G401.6 (cell line): Measurements from ENCODE around the gene NUDT1.

Experiments
- FAIRE-seq: peaks from 2 replicates; lab custom pipeline; 2012; peaks lifted over from hg19 to GRCh38; lab: Jason Lieb, UNC

NUDT1 gene

DNA sequence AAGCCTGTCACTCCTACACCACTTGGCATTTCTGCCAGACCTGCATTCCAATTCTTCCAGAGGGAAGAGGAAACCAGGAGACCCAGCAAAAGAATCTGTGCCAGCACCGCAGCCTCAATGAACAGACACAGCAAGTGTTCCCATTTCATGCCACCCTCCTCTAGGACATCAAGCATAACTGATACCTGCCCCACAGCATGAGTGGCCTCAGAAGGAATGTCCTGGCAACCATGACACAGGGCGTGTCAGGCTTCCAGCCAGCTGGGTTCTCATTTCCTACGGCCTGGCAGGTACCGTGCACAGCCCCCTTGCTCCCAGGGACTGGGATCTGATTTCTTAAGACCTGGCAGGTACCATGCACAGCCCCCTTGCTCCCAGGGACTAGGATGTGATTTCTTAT lies 17.1 kb upstream of the NUDT1 start:
- FAIRE-seq, result no peak

DNA sequence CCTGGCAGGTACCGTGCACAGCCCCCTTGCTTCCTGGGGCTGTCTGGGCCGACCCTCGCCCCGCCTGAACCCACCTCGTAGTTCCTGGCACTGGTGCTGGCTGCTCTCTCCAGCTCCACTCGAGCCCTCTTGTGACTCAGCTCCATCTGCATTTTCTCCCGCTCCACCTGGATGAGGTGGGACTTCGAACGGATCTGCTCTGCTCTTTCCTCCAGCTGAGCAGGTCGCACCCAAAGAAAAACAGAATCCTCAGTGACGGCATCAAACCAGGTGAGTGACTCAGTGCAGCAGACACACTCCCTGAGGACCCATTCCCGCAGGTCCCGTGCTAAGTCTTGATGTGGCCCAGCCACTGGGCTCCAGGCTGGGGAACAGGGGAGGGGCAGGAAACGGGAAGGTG lies 16.7 kb upstream of the NUDT1 start:
- FAIRE-seq, result no peak

DNA sequence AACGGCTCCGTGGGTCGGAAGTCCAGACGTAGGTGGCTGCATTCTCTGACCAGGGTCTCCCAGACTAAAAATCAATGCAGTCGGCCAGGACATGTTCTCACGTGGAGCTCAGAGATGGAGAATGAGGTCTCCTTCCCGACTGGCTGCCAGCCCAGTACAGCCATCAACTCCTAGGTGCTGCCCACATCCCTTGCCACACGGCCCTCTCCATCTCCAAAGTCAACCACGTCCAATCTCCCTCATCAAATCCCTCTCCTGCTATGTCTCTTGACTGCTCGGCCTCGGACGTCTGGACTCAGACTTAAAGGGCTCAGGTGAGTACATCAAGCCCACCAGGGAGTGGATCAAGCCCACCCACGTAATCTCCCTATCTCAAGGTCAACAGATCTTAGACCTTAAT lies 16.2 kb upstream of the NUDT1 start:
- no peak for FAIRE-seq

DNA sequence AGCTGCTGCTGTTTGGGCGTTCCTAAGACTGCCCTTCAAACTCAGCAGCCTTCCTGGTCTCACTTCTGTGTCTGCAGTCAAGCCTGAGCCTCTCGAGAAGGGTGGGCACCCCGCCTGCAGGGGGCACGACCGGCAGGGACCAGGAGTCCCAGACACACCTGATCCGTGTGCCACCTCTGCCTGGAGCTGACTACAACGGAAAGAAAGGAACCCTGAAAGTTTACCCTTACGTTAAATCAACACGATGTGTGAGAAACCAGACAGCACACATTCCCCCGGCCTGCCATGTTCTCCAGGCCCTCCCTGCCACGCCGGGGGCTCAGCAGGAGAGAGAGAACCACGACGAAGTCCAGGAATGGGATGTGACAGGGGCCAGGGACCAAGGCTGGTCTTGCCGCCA lies 14.3 kb upstream of the NUDT1 start:
- no peak for FAIRE-seq

DNA sequence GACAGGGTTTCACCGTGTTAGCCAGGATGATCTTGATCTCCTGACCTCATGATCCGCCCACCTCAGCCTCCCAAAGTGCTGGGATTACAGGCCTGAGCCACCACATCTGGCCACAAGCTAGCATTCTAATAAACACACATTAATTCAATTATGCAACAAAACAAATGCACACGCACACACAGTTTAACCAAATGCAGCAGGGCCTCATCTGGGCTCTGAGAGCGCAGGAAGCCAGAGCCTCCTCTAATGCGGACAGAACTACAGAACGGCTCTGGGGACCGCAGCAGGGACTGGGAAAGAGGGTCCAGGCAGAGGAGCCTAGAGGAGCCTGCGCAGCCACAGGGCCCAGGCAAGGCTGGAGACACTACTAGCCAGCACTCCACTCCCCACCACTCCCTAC lies 13.1 kb upstream of the NUDT1 start:
- FAIRE-seq, result no peak

DNA sequence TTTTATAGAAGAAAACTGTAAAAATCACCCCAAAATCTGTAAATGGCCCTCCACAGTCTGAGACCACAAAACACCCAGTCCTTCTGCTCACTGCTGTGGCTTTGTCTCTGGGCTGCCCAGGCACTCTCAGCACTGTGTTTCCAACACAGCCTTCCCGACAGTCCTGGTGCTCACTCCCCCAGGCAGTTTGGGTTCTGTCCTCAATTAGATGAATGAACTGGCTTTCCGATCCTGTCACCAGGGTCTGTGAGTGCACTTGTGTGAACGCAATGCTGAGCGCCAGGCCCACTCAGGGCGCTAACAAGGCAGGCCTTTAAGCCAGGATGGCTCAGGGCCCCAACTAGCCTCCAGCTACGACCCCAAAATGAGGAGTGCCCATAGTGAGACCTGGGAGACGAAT lies 12.6 kb upstream of the NUDT1 start:
- FAIRE-seq, result no peak

DNA sequence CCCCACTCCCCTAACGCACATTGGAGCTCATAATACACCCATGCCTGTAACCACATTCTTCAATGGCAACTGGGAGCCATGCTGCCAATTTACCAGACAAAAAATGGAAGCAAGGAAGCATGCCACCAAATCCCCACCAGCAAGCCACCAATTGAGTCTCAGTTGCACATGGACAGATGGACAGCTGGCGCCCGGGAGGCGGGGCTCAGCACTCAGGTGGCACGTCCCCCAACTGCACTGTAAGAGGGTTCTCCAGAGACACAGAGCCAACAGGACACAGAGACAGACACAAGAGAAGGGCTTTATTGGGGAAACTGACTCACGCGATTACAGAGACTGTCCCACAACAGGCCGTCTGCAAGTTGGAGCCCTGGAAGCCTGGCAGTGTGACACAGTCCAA lies 11.8 kb upstream of the NUDT1 start:
- FAIRE-seq, result no peak

DNA sequence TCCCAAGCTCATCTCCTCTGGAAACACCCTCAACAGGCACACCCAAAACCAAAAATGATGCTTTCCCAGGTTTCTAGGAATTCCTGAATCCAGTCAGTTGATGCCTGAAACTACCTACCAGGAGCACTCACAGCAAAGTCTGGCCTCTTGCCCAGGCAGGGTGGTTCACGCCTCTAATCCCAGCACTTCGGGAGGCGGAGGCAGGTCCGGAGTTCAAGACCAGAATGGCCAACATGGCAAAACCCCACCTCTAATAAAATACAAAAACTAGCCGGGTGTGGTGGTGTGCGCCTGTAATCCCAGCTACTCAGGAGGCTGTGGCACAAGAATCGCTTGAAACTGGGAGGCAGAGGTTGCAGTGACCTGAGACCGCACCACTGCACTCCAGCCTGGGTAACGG lies 11.1 kb upstream of the NUDT1 start:
- no peak for FAIRE-seq

DNA sequence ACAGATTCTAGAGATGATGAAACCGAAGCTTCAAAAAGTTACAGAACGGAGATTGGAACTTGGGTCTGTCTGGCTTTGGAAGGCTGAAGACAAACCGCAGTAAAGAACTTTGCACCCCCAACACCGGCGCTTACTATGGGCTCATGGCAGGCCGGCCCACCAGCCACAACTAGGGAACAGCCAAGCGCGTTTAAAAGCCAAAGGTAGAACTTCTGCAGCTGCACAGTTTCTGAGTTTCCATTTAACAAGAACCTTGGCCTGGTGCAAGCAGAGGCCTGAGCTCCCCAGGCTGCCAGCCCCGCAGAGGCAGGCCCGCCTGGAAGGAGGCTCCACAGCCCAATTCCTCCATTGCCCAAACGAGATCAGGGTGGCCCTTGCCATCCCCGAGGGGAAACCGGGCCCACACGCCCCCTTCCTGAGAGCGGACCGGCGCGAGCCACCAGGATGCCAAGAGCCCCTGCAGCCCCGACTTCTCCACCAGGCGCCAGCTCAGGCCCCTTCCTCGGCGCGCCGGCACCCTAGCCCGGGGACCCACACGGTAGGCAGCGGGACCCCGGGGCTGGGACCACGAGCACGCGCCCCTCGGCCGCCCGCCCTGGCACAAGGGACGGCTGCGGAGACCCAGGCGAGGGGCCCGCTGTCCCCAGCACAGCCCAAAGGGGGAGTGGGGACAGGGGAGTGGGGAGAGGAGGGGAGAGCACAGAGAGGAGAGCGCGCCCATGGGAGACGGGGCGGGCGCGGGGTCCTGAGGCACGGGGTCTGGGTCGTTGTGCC lies 9.8 kb upstream of the NUDT1 start:
- no peak for FAIRE-seq

DNA sequence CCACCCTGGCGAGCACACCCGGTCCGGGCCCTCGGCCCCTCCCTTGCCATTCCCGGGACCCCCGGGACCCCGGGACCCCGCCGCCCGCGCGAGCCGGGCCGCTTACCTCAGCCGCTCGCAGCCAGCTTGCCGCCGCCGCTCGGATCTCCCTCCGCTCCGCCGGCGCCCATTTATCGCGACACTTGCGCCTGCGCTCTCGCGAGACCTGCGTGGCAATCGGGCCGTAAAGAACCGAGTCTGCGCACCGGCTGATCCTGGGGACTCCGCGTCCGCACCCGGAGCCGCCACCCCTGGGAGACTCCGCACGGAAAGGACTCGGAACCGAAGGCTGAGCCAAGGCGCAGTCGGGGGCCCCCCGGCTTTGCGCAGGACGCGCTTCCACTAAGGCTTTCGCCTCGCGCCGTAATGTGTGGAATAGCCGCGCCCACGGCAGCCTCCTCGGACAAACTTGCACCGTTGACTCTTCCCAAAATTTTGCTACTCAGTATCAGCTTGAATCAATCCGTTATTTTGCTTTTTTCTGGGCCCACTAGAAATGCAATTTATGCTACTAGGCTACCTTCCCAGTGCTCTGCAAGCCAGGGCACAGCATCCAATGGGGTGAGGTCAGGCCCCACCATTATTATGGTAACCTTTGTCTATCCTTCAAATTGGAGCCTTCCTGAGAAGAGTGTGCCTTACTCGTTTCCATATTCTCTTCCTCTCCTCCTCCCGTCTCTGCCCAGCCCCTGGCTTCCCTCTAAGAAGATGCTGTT lies 9.1 kb upstream of the NUDT1 start, which contains the start of gene MAD1L1:
Gene MAD1L1, minus strand, starts transcription at position 180 of the 755 bp plus-strand sequence. CDS start 2,812 bp downstream, outside the sequence.
- peak; percentile 80 for FAIRE-seq

DNA sequence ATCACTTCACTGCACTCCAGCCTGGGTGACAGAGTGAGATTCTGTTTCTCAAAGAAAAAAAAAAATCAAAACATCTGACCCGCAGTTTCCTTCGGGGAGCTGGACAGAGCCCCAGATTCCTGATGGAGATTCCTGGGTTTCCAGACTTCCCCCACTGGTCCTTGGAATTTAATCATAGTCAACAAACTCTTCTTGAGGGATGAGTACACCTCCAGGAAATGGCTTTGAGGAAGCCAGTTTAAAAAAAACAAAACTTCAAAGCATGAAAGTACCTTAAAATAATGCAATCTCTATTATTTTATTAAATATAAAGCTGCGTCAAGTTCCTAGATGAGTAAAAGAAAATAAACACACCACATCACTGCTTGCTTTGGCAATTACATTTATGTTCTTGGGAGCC lies 8.1 kb upstream of the NUDT1 start:
- no peak for FAIRE-seq

DNA sequence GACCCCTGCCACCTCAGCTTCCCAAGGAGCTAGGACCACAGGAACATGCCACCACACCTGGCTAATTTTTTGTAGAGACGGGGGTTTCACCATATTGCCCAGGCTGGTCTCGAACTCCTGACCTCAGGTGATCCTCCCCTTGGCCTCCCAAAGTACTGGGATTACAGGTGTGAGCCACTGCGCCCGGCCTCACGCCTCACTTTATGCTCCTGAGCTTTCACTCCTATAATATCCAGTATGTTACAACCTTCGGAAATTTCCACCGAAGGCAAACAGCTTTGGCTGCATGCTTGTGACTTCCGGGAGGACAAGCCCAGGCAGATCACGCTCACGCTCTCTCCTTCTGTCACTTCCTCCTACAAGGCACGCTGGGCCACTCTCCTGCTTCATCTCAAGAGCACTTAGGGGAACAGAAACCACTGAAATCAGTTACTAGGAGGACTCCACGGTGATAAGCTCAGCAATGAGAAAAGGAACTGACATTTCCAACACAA lies 4.9 kb upstream of the NUDT1 start:
- no peak for FAIRE-seq

DNA sequence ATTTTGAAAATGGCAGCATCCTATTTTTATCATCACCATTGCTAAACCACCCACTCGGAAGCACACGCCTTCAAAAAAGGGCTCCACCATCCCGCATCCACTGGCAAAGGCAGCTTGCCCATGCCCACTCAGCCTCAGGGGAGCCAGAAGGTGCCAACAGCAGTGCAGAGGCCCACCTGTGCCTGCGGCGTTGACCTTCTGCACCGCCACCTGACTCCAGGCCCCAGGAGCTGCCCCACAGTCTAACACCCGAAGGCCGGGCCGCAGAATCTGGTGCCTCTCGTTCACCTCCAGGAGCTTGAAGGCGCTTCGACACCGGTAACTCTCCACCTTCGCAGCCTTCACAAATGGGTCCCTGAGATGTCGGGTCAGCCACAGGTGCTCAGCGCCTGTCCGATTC lies 2.8 kb upstream of the NUDT1 start:
- no peak for FAIRE-seq

DNA sequence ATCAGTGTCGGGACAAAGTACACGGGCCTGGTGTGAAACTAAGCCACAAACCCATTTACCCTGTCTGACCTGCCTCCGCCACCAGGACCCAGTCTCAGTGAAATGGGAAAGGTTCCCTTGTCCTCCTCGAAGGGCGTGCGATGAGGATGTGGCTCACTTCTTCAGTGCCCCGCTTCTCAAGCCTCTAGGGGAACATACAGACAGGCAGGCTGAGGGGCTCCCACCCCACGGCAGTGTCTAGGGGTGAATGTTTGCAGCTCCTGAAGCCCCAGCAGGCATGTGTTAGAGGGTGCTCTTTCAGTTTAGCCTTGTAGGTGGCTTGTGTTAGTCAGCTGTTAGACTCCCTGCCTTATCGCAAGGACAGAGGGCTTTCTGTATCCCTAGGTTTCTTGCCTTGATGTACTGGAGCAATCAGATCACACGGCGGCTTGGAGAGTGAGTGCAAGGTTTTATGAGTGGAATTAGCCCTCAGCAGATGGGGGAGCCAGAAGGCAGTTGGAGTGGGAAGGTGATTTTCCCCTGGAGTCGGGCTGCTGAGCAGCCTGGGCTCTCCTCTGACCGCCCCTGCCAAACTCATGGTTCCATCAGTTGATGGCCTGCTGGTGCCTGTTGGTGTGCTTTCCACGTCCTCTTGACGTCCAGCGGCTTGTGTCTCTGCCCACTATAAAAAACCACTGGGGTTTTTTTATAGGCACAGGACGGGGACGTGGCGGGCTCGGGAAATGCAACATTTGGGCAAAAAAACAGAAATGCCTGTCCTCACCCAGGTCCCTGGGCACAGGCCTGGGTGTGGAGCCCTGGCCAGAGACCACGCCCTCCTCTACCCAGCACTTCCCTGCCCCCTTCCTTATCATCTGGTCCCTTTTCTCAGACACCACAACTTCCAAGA lies 759 bp downstream of the NUDT1 start:
- FAIRE-seq, result no peak

DNA sequence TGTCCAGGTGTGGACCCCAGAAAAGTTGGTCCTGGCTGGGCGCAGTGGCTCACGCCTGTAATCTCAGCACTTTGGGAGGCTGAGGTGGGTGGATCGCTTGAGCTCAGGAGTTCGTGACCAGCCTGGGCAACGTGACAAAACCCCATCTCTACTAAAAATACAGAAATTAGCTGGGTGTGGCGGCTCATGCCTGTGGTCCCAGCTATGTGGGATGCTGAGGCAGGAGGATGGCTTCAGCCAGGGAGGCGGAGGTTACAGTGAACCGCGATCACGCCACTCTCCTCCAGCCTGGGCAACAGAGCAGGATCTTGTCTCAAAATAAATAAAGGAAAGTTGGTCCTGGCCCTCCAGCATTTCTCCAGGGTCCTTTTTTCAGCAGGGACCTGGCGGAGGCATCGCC lies 1.4 kb downstream of the NUDT1 start:
- no peak for FAIRE-seq

DNA sequence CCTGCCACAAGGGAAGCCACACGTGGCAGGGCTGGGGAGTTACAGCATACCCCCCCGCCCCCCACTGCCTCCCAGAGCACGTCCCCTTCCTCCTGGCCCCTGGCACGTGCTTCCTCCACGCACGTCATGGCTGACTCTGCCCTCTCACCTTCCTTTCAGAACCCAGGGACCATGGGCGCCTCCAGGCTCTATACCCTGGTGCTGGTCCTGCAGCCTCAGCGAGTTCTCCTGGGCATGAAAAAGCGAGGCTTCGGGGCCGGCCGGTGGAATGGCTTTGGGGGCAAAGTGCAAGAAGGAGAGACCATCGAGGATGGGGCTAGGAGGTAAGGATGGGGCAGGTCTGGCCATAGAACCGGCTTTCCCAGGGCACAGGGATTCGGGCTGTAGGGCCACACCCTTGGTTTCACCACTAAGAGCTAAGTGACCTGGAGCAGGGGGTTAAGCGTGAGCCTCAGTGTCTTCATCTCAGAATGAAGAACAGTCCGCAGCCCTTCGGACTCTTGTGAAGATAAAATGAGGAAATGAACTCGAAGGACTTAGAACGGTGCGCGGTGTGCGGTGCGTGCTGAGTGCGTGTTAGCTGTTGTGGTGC lies 2.5 kb downstream of the NUDT1 start:
- no peak for FAIRE-seq

DNA sequence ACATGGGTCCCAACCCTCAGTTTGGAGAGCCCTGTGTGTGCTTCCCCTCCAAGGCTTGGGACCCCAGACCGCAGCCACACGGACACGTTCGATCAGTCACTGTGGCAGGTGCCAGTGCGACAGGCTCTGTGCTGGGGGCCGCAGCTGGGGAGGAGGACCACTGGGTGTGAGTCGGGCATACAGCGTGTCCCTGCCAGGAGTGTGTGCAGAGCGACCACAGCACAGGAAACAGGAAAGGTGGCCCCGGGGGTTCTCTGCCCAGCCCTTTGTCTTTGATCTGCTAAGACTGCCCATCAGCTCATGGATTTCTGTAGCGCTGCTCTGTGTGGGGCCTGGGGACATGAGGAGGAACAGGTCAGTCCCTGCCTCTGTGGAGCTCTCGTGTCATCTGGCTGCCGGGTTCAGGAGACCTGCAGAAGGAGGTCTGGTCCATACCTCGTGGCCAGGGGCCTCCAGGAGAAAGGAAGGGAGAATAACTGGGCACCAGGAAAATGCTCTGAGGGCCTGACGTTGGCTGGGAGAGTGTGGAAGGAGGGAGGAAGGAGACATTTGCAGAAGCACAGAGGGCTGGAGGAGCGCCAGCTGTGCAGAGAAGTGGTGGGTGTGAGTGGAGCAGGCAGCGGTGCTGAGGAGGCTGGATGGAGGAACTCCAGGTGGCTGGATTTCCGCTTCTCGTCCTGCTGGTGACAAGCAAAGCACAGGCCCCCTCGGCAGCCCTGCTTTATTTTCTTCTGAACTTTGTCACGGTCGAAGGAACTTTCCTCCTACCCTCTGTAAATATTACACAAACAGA lies 4.1 kb downstream of the NUDT1 start:
- FAIRE-seq, result no peak

DNA sequence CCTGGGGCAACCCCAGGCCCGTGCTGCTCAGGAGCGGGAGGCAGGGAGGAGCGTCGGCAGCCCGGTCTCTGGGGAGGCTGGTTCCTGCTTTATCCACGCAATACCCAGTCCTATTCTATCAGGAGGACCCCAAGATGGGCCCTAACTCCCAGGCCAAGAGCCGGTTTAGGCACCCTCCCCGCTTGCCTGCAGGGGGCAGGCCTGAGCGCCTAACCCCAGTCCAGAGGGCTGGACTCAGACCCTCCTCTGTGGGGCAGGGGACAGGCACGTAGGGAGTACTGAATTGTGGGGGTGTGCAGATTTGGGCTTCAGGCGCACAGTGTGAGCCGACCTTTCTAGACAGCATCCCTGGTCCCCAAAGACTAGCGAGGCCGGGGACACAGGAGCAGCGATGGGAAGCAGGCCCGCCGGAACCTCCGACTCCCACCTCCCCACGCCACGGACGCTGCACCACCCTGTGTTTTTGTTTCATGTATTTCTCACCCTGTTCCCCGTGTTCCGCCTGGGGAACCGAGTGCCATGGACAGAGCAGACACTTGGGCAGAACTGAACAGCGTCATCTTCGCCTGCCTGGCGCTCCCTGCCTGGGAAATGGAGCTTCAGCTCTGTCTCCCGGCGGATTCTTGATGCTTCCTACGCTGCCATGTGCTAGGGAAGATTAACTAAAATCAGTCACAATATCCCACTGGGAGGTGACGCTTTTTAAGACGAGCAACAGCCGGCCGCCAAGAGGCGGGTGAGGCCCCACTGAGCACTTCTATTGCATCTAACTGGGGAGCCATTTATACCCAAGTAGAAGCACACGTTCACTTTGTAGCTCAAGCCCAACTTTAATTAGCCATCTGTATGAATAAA lies 5.3 kb downstream of the NUDT1 start:
- FAIRE-seq, result no peak

DNA sequence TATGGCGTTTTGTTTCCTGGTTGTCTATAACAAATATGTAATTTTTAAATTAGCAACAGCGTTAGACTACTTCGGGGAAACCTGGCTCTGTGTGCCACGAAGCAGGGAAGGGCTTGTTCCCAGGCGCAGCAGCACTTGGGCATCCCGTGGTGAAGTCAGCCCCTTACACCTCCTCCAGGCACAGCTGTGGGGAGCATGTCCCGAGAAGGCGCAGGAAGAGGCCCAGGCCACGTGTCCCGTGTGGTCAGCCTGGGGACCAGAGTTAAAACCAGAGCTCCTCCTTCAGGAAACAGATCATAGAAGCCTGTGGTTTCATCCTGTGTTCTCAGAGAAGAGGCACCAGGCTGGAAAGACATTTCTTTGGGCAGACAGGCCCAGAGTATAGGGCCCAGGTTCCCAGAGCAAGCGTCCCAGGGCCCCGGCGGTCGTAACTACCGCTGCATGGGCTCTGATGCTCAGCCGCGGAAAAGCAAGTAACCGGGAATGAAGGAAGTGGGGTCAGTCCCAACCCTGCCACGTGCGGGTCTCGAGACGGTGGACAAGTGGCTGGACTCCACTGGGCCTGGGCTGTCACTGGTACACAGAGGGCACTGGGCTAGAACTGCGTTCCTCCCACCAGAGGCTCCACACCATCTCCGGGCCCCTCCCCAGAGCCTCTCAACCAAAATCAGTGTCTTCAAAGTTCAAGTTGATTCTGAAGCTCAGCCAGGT lies 7.1 kb downstream of the NUDT1 start:
- FAIRE-seq, result no peak
